ENCODE results near the gene RPL35A.
"Not testable (repeated sequence)": the region's sequence is repeated elsewhere in the genome, so short reads cannot be mapped to it uniquely, and the experiment has no call there.

The RPL35A gene

DNA sequence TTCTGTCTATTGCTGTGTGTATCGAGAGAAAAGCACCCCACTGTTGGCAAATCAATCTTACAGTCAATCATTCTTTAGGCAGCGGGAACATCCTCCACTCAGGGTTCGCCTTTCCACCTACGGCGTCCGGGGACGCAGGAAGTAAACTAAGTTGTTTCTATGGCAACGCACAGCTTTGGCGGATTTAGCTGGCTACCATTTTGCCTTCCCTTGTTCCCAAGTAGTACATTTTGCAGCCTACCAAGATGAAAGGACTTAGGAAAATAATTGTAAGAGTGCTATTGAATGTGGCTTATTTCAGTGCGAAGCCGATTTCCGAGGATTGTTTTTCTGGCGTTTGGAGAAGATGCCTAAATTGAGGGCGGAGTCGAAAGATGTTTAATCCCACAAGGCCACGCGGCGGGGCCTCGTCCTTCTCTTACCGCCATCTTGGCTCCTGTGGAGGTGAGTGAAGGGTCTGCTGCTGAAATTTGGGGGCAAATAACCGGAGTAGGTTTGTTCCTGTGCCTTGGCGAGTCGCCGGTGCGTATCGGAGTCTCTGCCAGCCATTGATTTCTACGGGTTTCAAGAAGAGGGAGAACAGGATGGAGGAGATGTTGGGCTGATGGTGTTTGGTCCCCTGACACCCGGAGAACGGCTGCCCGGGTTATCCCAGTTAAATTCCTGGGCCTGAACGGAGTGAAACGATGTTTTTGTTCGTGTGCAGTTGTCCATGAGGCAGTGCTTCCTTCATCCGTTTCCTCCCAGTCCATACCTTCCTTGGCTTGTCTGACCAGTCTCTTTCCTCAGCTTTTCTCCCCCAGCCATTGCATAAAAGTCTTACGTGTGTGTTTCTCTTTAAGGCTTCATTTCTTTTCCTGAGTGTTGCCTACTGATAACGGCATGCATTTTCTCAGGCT is at the start of gene RPL35A:
TSS of gene RPL35A (plus strand) at position 413 of the 899 bp plus-strand sequence. CDS start 778 bp downstream, outside the sequence.
- peak; percentile 87 for DNase-seq

DNA sequence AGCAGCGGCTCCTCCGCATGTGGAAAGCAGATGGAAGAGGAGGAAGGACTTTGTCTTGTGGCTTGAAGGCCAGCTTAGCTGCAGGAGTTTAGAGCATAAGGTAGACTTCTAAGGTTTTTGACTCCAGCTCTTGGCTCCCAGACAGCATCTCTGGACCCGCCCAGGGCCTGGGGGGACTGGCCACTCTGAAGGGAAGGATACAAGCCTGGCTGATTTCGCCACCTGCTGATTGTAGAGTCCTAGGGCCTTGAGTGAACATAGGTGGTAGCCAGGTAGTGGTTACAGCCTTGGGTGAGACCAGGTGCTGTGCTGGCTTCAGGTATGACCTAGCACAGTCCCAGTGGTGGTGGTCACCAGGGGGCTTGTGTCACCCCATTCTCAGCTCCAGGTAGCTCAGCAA is 48.4 kb upstream of the RPL35A start:
- DNase-seq = no peak

DNA sequence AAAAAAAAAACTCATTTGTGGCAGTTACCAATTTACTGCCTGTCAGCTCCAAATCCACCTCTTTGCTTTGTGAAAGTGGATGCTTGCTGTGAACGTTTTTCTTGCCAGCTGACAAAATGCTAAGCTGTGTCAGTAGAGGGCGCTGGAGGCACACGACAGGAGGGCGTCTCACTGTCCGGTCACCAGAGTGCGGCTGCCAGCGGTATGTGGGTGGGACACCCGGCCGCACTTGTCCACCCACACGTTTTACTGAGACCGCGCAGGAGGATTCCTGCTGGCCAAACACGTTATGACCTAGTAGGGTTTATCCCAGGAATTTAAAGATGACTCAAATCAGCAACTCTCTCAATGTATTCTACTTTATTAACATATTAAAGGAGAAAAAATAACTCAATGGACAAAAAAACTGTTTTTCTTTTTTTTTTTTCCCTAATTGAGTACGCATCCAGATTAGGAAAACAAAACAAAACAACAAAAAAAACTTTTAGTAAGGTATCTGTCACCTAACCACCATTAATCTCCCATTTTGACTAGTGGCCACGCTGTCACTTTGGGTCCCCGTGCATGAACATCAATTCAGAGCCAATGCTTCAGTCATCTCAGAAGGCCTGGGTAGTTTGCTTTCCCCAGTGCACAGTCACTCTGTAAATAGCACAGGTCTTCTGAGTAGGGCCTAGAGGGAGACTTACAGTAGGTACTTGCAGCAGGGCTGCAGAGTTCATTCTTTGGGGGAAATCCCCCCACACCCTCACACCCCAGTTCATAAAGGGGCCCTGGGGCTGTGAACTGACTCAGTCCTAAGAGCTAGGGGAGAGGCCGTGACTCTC is 43.8 kb upstream of the RPL35A start:
- DNase-seq = peak; percentile 88

DNA sequence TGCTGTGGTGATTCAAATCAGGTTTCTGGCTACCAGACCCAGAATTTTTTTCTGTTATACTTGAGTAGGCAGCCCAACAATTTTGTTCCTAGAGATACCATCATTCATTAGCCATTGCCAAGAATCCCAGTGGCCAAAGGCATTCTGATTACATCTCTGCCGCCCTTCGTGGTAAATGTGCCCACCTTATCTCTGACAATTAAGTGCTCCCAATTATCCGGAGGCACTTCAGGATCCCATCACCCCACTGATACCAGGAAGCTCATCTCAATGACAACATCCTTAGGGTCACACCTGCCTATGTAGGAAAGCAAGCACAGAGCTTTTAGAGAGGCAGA is 43.2 kb upstream of the RPL35A start:
- peak; percentile 6 for DNase-seq

DNA sequence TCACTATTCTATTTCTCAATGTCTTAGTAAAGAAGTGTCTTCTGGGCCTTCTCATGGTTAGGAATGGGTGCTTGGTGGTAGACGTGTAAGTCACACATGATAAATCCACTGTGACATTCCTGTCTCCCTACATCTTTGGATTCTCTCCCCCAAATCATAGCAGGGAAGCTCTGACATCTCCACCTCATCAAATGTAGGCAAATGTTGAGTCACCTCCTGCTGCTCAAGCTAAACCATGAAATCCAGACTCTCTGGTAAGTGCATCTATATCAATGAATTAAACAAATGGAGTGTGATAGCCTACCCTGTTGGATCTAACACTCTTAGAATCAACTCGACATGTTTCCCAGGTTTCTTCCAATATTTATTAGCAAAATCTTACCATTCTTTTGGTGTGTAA is 42.8 kb upstream of the RPL35A start:
- no peak for DNase-seq

DNA sequence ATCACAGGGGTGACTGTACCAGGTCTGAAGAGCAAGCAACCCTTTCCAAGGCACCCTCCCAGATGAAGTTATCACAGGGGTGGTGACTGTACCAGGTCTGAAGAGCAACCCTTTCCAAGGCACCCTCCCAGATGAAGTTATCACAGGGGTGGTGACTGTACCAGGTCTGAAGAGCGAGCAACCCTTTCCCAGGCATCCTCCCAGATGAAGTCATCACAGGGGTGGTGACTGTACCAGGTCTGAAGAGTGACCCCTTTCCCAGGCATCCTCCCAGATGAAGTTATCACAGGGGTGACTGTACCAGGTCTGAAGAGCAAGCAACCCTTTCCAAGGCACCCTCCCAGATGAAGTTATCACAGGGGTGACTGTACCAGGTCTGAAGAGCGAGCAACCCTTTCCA is 41.4 kb upstream of the RPL35A start:
- not testable (repeated sequence) for DNase-seq

DNA sequence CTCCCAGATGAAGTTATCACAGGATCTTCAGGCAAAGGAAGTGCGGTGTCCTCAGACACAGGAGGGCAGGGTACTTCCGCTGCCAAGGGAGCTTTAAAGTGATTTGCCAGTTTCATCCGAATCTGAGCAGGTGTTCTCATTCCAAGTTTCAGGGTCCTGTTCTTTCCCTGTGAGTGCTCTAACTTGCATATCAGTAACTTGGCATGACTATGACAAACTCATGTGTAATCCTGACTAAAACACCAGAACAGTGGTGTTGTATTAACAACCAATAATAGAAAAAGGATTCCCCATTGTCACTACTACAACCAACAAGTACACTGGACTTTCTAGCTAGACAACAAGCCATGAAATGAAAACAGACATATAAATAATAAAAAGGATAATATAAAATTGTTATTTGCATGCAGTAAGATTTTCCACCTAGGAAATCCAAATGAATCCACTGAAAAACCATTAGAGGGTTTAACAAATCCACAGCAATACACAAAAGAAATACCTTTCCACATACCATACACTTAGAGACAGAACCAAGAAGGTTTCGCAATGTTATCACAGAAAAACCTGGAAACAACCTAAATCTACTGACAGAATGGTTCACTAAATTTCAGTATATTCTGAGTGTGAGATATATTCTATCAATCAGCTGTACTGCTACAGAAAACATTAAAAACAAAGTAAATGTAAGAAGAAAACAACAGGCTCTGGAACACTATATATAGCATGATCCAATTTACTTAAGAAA is 40.9 kb upstream of the RPL35A start:
- no peak for DNase-seq

DNA sequence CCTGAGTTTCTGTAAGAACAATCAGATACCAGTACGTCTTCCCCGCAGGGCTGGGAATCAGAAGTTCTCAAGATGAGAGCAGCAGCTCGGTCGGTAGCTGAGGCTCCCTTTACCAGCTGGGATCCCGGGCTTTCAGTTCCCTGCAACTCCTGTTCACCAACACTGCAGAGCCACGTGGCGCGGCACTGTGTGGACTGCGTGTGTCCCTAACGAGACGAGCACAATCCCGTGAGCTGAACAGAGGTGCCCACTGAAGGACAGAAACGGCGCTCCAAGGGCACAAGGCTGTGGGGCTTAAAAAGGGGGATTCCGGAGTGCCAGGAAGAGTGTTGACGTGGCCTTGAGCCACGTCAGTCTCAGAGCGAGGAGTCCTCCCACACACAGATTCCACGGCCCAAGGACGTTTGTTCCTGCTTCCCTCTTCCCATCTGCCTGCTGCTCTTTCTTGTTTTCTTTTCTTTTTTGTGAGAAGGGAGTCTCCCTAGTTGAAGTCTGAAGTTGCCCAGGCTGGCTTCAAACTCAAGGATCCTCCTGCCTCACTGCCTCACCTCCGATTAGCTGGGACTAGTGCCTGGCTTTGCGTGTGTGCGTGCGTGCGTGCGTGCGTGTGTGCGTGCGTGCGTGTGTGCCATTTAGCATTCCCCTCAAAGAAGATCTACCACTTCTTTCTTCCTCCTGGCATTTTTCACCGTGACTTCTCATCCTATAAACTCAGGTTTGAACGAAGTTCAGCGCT is 37.1 kb upstream of the RPL35A start:
- DNase-seq = no peak

DNA sequence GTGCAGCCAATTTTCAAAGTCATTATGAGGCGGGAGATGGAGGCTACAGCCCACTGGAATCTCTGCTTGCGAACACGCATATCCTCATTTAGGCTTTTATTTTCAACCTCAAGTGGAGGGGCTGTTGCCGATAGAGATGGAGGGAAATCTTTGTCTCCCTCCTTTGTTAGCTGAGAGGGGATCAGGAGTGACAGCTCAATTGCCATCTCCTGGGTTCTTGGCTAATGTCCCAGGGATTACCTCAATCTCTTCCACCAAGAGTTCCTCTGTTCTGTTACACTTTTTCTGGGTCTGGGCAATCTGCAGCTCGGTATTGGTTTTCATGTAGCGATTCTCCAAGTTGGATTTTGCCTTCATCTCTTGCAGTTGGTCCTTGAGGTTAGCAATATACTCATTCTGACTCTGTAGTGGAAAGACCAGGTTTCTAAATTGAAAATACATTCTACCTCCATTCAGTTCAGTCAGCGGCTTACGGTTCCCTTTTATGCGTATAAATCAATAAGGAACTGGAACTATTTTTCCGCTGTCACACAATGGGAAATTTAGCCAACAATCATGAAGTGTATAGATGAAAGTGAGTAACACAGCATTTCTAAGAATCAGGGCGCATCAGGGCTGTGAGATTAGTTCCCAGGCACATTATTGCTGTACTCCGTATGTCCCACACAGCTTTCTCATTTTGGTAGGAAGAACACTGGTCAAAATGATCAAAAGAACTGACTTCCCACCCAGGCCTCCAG is 36.2 kb upstream of the RPL35A start:
- DNase-seq = no peak

DNA sequence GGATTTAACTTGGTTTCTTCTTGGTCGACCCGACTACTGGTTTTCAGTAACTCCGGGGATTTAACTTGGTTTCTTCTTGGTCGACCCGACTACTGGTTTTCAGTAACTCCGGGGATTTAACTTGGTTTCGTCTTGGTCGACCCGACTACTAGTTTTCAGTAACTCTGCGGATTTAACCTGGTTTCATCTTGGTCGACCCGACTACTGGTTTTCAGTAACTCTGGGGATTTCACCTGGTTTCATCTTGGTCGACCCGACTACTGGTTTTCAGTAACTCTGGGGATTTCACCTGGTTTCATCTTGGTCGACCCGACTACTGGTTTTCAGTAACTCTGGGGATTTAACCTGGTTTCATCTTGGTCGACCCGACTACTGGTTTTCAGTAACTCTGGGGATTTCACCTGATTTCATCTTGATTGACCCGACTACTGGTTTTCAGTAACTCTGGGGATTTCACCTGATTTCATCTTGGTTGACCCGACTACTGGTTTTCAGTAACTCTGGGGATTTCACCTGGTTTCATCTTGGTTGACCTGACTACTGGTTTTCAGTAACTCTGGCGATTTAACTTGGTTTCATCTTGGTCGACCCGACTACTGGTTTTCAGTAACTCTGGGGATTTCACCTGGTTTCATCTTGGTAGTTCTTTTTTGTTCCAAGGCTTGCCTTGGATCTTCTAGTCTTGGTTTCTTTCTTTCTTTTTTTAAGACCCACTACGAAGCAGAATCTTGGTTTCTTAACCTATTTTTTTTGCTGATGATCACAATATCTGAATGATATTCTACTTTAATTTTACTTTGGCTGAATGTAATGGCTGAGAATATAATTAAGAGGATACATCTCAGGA is 28.3 kb upstream of the RPL35A start:
- not testable (repeated sequence) for DNase-seq

DNA sequence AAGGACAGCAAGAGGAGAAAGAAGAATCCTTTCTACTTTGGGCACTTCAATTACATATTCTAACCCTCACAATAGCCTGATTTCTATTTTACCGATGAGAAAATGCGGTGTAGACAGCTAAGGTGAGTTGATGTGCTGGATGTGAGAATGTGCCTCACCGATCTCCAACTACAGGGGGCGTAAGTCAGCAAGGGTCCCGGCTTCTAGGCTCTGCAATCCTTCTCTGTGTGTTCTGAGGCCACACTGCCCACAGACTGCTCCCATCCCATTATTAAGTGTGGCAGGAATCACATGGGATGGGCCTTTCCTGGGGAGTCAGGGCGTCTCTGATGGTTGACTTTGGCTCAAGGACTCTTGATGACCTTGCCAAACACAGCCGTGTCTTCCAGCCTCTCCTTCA is 23.6 kb upstream of the RPL35A start:
- DNase-seq = peak; percentile 18

DNA sequence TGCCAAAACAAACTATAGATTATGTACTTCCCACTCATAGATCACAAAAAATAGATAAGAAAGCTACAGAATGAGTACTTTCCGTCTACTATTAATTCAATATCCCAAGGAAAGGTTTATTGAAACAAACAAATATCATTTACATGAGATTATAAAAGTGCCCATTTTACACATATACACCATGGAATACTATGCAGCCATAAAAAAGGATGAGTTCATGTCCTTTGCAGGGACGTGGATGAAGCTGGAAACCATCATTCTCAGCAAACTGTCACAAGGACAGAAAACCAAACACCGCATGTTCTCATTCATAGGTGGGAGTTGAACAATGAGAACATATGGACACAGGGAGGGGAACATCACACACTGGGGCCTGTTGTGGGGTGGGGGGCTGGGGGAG is 22.4 kb upstream of the RPL35A start:
- not testable (repeated sequence) for DNase-seq

DNA sequence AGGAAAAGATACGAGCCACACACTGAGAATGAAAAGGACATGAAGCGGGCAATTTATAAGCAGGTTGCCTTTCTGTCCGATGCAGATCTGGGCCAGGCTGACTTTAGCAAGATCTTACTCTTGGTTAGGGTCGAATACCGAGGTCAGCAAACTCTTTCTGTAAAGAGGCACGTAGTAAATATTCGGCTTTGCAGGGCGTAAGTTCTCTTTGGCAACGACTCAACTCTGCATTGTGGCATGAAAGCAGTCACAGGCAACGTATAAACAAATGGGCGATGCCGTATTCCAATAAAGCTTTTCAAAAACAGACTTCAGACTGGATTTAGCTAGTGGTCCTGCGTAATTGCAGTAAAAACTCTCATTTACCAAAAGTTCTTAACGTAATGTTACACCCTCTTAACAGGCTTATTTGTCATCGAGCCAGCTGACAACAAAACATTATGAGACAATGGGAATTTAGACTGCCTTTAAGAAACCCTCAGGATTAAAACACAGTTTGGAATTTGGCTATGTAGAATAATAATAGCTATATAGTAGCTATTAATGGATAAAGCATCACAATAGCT is 13.1 kb upstream of the RPL35A start:
- no peak for DNase-seq

DNA sequence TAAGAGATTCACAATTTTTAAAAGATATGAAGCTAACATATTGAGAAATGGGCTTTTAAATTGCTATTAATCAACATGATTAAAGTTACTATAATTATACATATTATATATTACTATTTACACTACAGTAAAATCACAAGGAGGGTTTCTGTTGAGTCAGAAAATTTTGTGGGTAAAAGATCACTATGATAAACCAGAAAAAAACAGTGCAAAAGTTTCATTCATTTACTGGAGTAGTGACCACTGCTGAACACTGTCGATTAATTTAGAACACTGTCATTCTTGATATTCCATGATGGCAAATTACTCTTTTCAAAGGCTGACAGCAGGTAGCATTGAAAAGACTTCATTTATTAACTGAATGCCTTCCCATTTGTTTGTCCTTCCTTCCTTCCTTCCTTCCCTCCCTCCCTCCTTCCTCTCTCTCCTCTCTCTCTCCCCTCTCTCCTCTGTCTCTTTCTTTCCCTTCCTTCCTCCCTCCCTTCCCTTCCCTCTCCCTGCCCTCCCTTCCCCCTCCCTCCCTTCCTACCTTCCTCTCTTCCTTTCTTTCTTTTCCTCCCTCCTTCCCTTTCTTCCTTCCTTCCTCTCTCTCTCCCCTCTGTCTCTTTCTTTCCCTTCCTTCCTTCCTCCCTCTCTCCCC is 9.1 kb upstream of the RPL35A start:
- DNase-seq = no peak

DNA sequence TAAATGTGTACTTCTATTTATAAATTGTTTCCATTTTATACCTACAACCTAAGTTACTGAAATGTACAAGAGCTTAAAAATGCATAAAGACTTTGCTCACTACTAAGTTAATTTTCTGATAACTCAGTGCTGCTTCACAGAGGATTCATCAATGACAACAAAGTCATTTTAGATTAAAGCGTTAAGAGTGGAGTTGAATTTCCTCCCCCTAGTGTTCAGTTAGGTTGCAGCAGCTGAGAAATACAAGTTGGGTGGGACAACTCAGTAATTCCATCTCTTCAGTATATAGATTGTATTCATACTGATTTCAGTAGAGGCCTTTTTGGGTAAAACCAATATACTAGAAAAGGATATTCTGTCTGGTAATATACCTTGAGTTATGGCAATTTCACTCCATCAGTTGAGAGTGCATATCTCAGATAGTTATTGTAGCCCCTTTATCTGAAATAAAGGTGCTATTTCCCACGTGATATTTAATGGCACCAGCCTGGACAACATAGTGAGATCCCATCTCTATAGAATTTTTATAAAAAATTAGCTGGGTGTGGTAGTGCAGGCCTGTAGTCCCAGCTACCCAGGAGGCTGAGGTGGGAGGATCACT is 6.9 kb upstream of the RPL35A start:
- DNase-seq = peak; percentile 32

DNA sequence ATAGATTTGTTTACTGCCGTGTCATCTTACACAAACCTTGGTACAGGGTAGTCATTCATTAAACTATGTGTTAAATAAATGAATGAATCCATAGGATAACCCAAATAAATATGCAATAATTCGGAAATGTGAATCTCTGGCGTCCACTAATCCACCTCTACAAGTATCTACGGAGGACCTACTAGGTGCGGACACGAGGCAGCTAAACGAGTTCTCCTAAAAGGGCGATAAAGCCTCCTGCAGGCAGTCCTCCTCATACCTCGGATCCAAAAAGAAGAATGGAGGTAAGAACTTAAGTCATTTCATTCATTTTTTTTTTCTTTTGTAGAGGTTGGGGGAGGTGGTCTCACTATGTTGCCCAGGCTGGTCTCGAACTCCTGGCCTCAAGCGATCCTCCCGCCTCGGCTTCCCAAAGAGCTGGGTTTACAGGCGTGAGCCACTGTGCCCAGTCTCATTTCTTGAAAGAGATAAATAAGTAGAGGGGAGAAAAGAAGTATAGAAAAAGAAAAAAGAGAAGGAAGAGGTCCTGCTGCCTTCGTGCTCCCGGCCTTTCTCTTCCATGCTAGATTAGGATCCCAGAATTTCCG is 706 bp upstream of the RPL35A start:
- no peak for DNase-seq

DNA sequence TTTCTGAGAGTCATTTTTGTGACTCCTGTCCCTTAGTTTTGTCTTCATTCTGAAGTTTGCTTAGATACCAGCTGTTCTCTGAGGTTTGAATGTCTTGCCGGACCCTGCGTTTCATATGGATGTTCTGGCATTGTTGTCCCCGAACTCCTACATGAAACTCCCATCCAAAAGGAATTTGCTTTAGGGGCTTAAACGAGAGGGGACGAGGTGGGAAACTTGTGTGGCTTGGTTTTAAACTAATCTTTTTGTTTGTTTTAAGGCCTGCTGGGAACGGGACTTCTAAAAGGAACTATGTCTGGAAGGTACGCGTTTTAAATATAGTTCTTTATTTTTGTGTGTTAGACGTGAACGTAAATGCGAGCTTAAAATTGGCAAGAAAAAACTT is 679 bp downstream of the RPL35A start:
- peak; percentile 7 for DNase-seq

DNA sequence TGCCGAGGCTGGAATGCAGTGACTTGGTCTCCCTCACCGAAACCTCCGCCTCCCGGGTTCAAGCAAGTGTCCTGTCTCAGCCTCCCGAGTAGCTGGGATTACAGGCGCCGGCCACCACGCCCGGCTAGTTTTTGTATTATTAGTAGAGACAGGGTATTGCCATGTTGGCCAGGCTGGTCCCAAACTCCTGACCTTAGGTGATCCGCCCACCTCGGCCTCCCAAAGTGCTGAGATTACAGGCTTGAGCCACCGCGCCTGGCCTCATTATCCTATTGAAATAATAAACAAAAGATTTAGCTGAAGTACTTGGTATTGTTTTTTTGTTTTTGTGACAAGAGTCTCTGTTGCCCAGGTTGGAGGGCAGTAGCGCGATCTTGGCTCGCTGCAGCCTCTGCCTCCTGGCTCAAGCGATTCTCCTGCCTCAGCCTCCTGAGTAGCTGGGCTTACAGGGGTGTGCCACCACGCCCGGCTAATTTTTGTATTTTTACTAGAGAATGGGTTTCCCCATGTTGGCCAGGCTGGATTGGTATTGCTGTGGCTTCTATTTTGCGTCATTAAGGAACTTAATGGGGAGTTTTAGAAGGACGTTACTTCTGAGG is 1.5 kb downstream of the RPL35A start:
- DNase-seq = peak; percentile 22

DNA sequence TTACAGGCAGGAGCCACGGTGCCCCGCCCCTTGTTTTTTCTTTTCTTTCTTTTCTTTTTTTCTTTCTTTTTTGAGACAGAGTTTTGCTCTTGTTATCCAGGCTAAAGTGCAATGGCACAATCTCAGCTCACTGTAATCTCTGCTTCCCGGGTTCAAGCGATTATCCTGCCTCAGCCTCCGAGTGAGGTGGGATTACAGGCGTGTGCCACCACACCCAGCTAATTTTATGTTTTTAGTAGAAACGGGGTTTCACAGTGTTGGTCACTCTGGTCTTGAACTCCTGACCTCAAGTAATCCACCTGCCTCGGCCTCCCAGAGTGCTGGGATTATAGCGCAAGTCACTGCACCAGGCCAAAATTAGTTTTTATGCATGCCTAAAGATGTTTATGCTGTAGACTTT is 2.5 kb downstream of the RPL35A start:
- no peak for DNase-seq

All from stimulated activated CD4-positive, alpha-beta T cell treated with anti-CD3 and anti-CD28 coated beads, Interleukin-15, amount 100 ng/mL, for 24 hours (primary cell).